Central memory CD4-positive, alpha-beta T cell (primary cell): ENCODE measurements around the gene KCTD8.

Source experiments
- DNase-seq: peaks from one replicate; pipeline ENCODE4 v3.0.0; 2022
- total RNA-seq, 3 experiments: gene quantifications; one replicate each; lab custom pipeline; 2026; lab: John Stamatoyannopoulos, UW

Gene KCTD8
- total RNA-seq: 0 to 0.04 (median 0) reads per million in 3 experiments

GRCh38 chr4:44448521-44449461 lies at the start of gene KCTD8:
TSS of gene KCTD8 (minus strand) at chr4:44448809.
- peak; percentile 6 for DNase-seq

GRCh38 chr4:44494810-44495701 lies 46.4 kb upstream of the KCTD8 start:
- DNase-seq: no peak

GRCh38 chr4:44493924-44494323 lies 45.3 kb upstream of the KCTD8 start:
- no peak for DNase-seq

- no peak for DNase-seq
Measured at GRCh38 chr4:44487341-44487740, 38.7 kb upstream of the KCTD8 start.

- no peak for DNase-seq
Measured at GRCh38 chr4:44479731-44480130, 31.1 kb upstream of the KCTD8 start.

- no peak for DNase-seq
Measured at GRCh38 chr4:44462259-44462658, 13.7 kb upstream of the KCTD8 start.

- DNase-seq: no peak
Measured at GRCh38 chr4:44447563-44448504, 775 bp downstream of the KCTD8 start.

- DNase-seq: no peak
Measured at GRCh38 chr4:44446801-44447562, 1.6 kb downstream of the KCTD8 start.

GRCh38 chr4:44446191-44446590 lies 2.4 kb downstream of the KCTD8 start:
- DNase-seq: no peak

GRCh38 chr4:44438687-44439086 lies 9.9 kb downstream of the KCTD8 start:
- DNase-seq: no peak

- DNase-seq: no peak
Measured at GRCh38 chr4:44434247-44434646, 14.4 kb downstream of the KCTD8 start.

GRCh38 chr4:44425614-44426208 lies 22.9 kb downstream of the KCTD8 start:
- DNase-seq: no peak

GRCh38 chr4:44422912-44423311 lies 25.7 kb downstream of the KCTD8 start:
- no peak for DNase-seq

GRCh38 chr4:44421330-44422065 lies 27.1 kb downstream of the KCTD8 start:
- no peak for DNase-seq

- DNase-seq: no peak
Measured at GRCh38 chr4:44415251-44415650, 33.4 kb downstream of the KCTD8 start.

GRCh38 chr4:44368413-44369167 lies 80.0 kb downstream of the KCTD8 start:
- DNase-seq: no peak

GRCh38 chr4:44354172-44354571 lies 94.4 kb downstream of the KCTD8 start:
- DNase-seq: no peak

GRCh38 chr4:44351069-44351468 lies 97.5 kb downstream of the KCTD8 start:
- no peak for DNase-seq

GRCh38 chr4:44342800-44343199 lies 105.8 kb downstream of the KCTD8 start:
- no peak for DNase-seq

- DNase-seq: no peak
Measured at GRCh38 chr4:44326741-44327140, 121.9 kb downstream of the KCTD8 start.
